Transverse colon (tissue), 4 donors: ENCODE measurements around the gene TMEM212. TPM values are rescaled to one million over a fixed set of nuclear protein-coding genes. Genes with fewer than 3 reads are reported as not detected.

Experiments used
- DNase-seq: peaks from one replicate; pipeline ENCODE4 v3.0.0-alpha.2; 2019
- H3K27ac ChIP-seq, 4 donors: fragments of 200-600 bp; sonication (generic); 2 replicates each; pipeline ENCODE4 v1.5.1; 2016 to 2018; ENCODE audit warnings: inconsistent platforms in 4 of 4
- H3K27me3 ChIP-seq: fragments of 200-600 bp; sonication (generic); 2 replicates; pipeline ENCODE4 v1.5.1; 2017; ENCODE audit warnings: inconsistent platforms
- H3K36me3 ChIP-seq, 4 donors: fragments of 200-600 bp; sonication (generic); 2 replicates each; pipeline ENCODE4 v1.5.1; 2017 to 2019; ENCODE audit warnings: inconsistent platforms in 4 of 4
- H3K4me1 ChIP-seq, 4 donors: fragments of 200-600 bp; sonication (generic); 2 replicates each; pipeline ENCODE4 v1.5.1; 2017 to 2020; ENCODE audit warnings: inconsistent platforms in 4 of 4
- H3K4me3 ChIP-seq, 4 donors: fragments of 200-600 bp; sonication (generic); 1 replicate in 1 of 4; 2 replicates in 3 of 4; pipeline versions ENCODE4 v1.5.1 to v1.6.1; 2017 to 2019; ENCODE audit warnings: inconsistent platforms in 4 of 4
- H3K9me3 ChIP-seq, 2 donors: fragments of 200-600 bp; sonication (generic); 2 replicates each; pipeline ENCODE4 v1.5.1; 2017 to 2019; ENCODE audit warnings: inconsistent platforms in 2 of 2
- EP300 ChIP-seq: sonication (generic); formaldehyde crosslinking; IDR thresholded peaks from one replicate; pipeline ENCODE4 v1.6.1; 2017; ENCODE audit warnings: antibody characterized with exemption, low read depth
- POLR2A ChIP-seq: fragments of 450-650 bp; IDR thresholded peaks from one replicate; pipeline ENCODE4 v1.6.1; 2016; ENCODE audit warnings: antibody characterized with exemption, mild to moderate bottlenecking, moderate library complexity
- POLR2AphosphoS5 ChIP-seq, 3 donors: sonication (generic); formaldehyde crosslinking; IDR thresholded peaks; one replicate each; pipeline ENCODE4 v1.6.1; 2016; ENCODE audit warnings: antibody characterized with exemption in 3 of 3
- whole genome bisulfite sequencing, 2 donors: methylation state at CpG; one replicate each; pipeline ENCODE4 v1.1.5; 2018; ENCODE audit warnings: low coverage in 1 of 2; 5-methylcytosine and 5-hydroxymethylcytosine counted together
- in situ Hi-C, 4 donors: fragments of 200-750 bp; cut with MboI; loops; one replicate each; pipeline versions ENCODE4 v1.15.0 to v1.15.1; 2017; ENCODE audit warnings: low sequenced_read_pairs in 3 of 4, low pct_ligation_motif_present in 1 of 4, low pct_unique_long_range_greater_than_20kb in 1 of 4
- intact Hi-C: fragments of 100-400 bp; cut with DNase I; formaldehyde crosslinking; loops from one replicate; pipeline ENCODE4 v1.15.1; 2023; ENCODE audit warnings: low total_unique reads
- total RNA-seq, 4 donors: library from RNA; depleted of rRNA; stranded (reverse); fragments of >200 nt; gene quantifications; one replicate each; pipeline ENCODE4 v1.1.0, GENCODE V29; 2016
- TF ChIP-seq, protein P1 (sequence below), 5 experiments: fragments of 200-600 bp in 3 of 5; fragments of 450-650 bp in 2 of 5; sonication (generic) in 3 of 5; IDR thresholded peaks; 1 replicate in 2 of 5; 2 replicates in 3 of 5; pipeline ENCODE4 v1.5.1; 2016 to 2017; ENCODE audit warnings: antibody characterized with exemption in 5 of 5, inconsistent platforms in 3 of 5, mild to moderate bottlenecking in 2 of 5, moderate library complexity in 1 of 5

TMEM212 gene
- not detected for total RNA-seq

DNA sequence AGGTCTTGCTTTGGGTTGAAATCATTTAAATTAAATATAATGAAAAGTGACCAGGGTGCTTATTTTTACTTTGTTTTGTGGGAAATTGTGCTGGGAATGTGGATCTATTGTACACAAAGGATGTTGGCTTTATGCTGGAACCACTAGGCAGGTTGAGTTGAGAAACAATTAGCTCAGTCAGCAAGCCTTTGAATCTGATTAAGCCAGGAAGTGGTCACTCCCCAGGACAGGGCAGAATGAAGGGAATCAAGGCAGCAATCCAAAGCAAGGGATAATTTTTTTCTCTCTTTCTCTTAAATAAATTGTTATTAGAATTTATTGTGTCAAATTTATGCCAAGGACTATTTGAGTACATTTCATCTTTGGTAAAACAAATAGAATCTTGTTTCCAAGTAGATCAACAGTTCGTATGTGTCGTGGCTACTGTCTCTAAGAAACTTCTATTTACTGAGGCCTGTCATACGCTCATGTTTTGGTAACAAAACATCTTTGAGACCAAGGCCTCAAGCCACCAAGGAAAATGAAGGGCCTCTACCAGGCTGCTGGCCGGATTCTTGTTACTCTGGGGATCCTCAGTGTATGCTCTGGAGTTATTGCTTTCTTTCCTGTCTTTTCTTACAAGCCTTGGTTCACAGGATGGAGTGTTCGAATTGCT is at the start of gene TMEM212:
TSS of gene TMEM212 (plus strand) at position 486 of the 655 bp plus-strand sequence. CDS start at position 521, 35 bp downstream.
- peaks cover 0 to 12% (median 0%) of the 10 kb centered on the region in 4 donors for H3K4me1 ChIP-seq
- in situ Hi-C loops (loop anchor here in 2 of 4 donors (25.0 kb wide), 2 partner anchors 206 to 494 kb away; no protein-coding TSS in a partner anchor), intact Hi-C loops (no loop called here)
- 57 to 67% methylated on average over 5 of the region's 5 CpGs for WGBS, 2 donors
- no peaks in the 10 kb centered on the region for H3K36me3 ChIP-seq
- H3K4me3 ChIP-seq: no peak within 1 kb of the TSS
- TF ChIP-seq POLR2A: no peak
- TF ChIP-seq, protein P1, sequence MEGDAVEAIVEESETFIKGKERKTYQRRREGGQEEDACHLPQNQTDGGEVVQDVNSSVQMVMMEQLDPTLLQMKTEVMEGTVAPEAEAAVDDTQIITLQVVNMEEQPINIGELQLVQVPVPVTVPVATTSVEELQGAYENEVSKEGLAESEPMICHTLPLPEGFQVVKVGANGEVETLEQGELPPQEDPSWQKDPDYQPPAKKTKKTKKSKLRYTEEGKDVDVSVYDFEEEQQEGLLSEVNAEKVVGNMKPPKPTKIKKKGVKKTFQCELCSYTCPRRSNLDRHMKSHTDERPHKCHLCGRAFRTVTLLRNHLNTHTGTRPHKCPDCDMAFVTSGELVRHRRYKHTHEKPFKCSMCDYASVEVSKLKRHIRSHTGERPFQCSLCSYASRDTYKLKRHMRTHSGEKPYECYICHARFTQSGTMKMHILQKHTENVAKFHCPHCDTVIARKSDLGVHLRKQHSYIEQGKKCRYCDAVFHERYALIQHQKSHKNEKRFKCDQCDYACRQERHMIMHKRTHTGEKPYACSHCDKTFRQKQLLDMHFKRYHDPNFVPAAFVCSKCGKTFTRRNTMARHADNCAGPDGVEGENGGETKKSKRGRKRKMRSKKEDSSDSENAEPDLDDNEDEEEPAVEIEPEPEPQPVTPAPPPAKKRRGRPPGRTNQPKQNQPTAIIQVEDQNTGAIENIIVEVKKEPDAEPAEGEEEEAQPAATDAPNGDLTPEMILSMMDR (IDR thresholded peaks at IDR 0.05): no peak
- TF ChIP-seq POLR2AphosphoS5 (IDR thresholded peaks at IDR 0.05): no peak
- TF ChIP-seq EP300: no peak
- DNase-seq: no peak
- no peaks in the 10 kb centered on the region for H3K9me3 ChIP-seq
- H3K27me3 ChIP-seq: no peaks in the 10 kb centered on the region
- H3K27ac ChIP-seq: peak within 1 kb of the TSS in 3 of 4 donors; percentile 17 to 40 (median 38)

DNA sequence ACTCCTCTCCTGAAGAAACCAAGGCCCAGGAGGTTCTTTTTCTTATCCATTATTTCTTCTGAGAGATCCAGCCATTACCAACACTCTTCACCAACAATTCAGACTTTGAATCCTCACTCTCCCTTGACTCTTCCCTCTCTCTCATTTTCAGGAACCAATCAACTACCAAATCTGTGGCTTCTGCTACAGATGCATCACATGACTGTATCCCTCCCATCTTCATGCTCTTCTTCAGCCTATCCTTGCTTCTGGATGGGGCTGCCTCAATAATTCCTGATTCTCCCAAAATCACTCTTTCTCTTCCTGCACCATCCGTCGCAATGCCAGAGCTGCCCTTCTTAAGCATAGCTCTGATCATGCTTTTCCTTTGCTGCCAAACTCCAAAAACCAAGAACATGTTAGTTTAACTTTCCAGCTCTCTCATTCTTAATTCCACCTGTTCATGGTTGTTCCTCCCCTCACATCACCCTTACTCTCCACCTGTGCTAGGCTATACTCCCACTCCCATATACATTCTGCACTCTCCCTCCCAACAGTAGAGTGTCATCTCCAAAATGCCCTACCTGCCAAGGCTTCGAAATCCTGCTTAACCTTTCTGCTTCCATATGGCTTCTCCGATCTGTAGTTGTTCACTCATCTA is 46.4 kb upstream of the TMEM212 start:
- WGBS, 2 donors: 88 to 94% methylated on average over 3 to 4 of the region's 4 CpGs
- H3K27ac ChIP-seq: no peak overlapping the region
- H3K4me3 ChIP-seq: no peak overlapping the region
- no peak for DNase-seq
- H3K27me3 ChIP-seq: no peaks in the 10 kb centered on the region
- intact Hi-C loops: no loop called here
- H3K36me3 ChIP-seq: no peaks in the 10 kb centered on the region
- no peaks in the 10 kb centered on the region for H3K9me3 ChIP-seq
- in situ Hi-C loops: no loop called here
- TF ChIP-seq POLR2AphosphoS5 (IDR thresholded peaks at IDR 0.05) (no peak), POLR2A (no peak)
- TF ChIP-seq, protein P1 (IDR thresholded peaks at IDR 0.05): no peak
- peaks cover under 1 to 22% (median 11%) of the 10 kb centered on the region in 4 donors for H3K4me1 ChIP-seq

DNA sequence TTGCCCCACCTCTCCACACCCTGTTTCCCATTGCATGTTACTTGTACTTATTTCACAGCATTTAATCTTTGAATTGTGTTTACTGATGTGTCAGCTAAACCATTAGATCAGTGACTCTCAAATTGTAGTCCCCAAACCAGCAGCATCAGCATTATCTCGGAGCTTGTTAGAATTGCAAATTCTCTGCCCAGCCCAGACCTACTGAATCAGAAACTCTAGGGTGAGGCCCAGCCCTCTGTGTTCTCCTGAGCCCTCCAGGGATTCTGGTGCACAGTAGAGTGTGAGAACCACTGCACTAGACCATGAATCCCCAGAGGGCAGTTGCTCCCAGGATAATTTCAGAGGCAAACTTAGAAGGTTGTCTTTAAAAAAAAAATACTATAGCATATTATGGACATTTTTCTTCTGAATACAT is 45.9 kb upstream of the TMEM212 start:
- TF ChIP-seq, protein P1 (IDR thresholded peaks at IDR 0.05): no peak
- no peak for TF ChIP-seq POLR2AphosphoS5 (IDR thresholded peaks at IDR 0.05)
- TF ChIP-seq EP300: no peak
- TF ChIP-seq POLR2A: no peak
- Histone ChIP-seq H3K4me1 (peaks cover 4 to 22% (median 11%) of the 10 kb centered on the region in 4 donors), H3K27me3 (no peaks in the 10 kb centered on the region), H3K9me3 (no peaks in the 10 kb centered on the region), H3K27ac (no peak overlapping the region), H3K36me3 (no peaks in the 10 kb centered on the region), H3K4me3 (no peak overlapping the region)
- in situ Hi-C loops: no loop called here
- intact Hi-C loops: no loop called here
- no peak for DNase-seq
- 43% methylated on average over 1 of the region's 1 CpG; no CpG with 5 or more reads in 1 of the 2 donors for WGBS, 2 donors

DNA sequence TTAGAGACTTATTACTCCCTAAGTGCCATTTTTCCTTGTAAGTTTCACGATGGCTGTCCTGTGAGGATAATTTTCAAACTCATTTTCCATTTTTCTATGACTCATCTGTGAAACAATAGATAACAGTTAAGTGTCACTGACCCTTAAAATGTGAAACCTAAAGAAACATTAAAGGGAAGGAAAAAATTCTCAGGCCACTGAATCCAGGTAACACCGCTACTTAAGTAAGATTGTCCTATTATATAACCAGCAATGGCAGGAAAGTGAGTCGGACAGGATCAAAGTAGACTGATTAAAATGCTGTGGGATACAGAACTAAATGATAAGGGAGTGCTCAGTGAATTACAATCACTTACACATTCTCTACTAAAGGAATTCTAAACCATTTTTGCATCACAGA is 45.3 kb upstream of the TMEM212 start:
- H3K36me3 ChIP-seq: no peaks in the 10 kb centered on the region
- H3K27me3 ChIP-seq: no peaks in the 10 kb centered on the region
- H3K4me1 ChIP-seq: peaks cover 7 to 25% (median 12%) of the 10 kb centered on the region in 4 donors
- TF ChIP-seq EP300 (no peak), POLR2AphosphoS5 (IDR thresholded peaks at IDR 0.05) (no peak), POLR2A (no peak)
- TF ChIP-seq, protein P1 (IDR thresholded peaks at IDR 0.05): no peak
- no peak for DNase-seq
- WGBS, 2 donors: 70 to 87% methylated on average over 3 of the region's 3 CpGs
- H3K27ac ChIP-seq: no peak overlapping the region
- intact Hi-C loops: no loop called here
- H3K4me3 ChIP-seq: no peak overlapping the region
- in situ Hi-C loops: no loop called here
- H3K9me3 ChIP-seq: no peaks in the 10 kb centered on the region
